ENCODE measurements around the gene CNNM3.
"Not testable (repeated sequence)": the region's sequence is repeated elsewhere in the genome, so short reads cannot be mapped to it uniquely, and the experiment has no call there.

The CNNM3 gene

DNA sequence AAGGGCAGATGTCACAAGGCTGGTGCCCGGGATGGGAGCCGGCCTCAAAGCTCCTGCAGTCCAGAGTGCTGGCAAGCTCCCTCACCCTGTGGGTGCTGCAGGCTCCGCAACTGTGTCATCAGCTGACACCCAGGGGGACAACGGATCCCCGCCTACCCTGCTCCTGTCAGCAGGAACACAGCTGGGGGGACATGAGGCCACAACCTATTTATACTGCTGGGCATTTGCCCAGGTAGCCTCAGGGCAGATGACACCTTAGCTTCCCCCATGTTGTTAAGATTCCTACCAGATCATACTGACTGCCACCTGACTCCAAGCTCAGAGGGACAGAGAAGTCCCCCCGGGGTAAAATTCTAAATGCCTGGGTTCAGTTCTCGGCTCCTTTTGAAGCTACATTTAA lies 26.5 kb downstream of the CNNM3 start:
- DNase-seq, result no peak

DNA sequence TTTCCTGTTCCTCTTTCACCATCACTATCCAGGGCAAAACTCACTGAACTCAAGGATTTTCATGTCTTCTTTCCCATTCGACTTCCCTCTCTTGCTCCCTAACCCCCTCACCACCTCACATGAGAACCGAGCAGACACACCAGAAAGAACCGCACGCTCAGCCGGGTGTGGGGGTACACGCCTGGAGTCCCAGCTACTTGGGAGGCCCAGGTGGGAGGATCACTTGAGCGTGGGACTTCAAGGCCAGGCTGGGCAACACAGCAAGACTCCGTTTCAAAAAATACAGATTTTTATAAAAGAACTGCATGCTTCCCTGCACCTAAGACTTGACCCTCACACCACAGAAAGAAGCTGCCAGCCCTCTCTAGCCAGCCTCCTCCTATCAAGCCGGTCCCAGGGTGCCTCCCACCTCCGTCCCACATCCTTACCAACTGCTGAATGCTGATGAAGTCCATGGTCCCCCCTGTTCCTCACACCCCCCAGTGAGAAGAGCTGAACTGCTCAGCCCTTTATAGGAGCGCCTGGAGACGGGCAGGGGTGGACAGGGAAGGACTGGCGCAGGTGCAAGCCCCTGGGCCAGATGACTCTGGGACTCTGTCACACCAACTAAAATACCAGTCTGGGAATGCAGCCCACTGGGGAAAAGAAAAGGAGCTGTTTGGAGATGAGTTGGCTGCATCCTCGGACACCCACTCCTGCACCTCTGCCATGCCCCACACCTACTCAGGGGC lies 27.6 kb downstream of the CNNM3 start, which contains the start of gene ANKRD23:
TSS of gene ANKRD23 (minus strand) at position 484 of the 731 bp plus-strand sequence. CDS start at position 455, 29 bp downstream.
- DNase-seq, result no peak

DNA sequence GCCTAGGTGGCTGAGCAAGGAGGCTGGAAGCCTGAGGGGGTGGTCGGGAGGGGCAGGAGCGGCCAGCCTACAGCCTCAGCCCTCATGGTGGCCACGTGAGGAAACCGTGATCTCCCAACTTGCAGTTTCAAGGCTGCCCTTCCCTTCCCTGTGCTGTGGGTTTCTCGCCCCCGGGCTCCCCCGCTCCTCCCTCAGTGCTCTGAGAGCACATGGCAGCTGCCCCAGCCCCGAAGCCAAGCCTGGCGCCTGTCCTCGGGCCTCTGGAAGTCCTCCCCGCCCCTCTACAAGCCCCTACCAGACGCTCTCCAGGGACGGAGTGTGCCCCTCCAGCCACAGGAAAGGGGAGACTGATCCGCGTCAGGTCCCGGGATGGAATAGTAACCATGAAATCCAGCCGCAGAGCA lies 28.3 kb downstream of the CNNM3 start:
- DNase-seq, result no peak

DNA sequence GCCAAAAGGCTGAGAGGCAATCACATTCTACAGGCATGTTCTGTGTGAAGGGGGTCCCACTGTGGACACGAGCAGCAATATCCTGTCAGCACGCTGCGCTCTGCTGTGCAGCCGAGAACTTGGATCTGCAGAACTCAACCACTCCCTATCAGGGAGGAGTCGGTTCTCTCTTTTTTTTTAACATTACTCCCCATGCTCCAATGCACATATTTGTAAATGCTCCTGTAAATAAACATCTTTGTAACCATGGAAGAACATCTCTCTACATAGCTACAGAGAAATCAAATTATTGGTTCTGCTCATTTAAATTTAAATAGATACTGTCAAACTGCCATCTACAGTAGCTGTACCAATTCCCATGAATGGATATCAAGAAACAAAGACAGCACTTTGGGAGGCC lies 30.8 kb downstream of the CNNM3 start:
- DNase-seq, result no peak

DNA sequence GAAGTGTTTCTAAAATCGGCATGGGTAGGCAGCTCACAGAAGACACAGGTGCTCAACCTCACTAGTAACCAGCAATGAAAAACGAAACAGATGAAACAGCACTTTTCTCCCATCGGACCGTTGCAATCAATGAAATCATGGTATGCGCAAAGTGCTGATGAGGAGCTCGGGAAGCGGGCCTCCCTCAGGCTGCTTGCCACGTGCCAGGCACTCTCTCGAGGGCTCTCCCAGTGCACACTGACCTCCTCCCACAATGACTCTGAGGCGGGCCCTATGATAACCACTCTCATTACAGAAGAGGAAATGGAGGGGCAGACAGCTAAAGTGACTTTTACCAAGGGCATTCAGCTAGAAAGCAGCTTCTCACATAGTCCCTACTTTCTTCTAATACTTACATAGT lies 31.5 kb downstream of the CNNM3 start:
- no peak for DNase-seq

DNA sequence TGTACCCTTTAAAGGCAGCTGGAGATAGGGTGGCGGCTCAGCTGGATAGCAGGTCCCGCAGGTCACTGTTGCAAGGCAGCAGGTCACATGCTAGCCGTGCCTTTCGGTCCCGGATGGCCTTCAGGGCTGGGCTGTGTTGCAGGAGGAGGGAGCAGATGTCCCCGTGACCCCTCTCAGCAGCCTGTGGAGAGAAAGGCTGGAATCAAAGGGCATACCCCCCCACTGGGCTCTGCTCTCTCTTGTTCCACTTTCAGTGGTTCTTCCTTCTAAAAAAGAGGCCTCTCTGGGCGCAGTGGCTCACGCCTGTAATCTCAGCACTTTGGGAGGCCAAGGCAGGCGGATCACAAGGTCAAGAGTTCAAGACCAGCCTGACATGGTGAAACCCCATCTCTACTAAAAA lies 32.2 kb downstream of the CNNM3 start:
- no peak for DNase-seq

DNA sequence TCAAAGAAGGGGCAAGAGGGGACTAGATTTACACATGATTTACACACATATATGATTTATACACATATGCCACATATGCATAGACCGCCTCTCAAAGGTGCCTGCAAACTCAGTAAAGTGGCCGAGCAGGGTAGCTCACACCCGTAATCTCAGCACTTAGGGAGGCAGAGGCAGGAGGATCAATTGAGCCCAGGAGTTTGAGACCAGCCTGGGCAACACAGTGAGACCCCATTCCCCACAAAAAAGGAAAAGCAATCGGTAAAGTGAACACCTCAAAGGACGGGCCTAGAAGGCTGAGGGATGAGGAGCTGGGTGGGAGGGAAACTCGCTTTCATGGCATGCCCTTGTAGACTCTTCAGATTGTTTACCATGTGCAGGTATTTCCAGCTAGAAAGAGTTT lies 36.6 kb downstream of the CNNM3 start:
- no peak for DNase-seq

DNA sequence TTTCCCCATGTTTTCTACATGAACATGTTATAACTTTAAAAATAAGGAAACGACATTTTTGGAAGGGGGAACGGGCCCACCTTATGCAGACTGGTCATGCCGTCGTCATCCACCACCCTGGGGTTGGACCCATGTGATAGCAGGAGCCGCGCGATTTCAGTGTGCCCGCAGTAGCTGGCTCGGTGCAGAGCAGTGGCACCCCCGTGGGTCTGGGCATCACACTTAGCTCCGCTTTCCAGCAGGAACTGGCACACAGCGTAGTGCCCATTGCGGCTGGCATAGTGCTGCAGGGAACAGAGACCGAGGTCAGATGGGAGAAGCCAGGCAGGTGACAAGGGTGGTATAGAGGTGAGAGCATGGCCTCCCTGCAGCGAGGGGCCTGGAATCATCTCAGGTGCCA lies 37.3 kb downstream of the CNNM3 start:
- DNase-seq, result no peak

DNA sequence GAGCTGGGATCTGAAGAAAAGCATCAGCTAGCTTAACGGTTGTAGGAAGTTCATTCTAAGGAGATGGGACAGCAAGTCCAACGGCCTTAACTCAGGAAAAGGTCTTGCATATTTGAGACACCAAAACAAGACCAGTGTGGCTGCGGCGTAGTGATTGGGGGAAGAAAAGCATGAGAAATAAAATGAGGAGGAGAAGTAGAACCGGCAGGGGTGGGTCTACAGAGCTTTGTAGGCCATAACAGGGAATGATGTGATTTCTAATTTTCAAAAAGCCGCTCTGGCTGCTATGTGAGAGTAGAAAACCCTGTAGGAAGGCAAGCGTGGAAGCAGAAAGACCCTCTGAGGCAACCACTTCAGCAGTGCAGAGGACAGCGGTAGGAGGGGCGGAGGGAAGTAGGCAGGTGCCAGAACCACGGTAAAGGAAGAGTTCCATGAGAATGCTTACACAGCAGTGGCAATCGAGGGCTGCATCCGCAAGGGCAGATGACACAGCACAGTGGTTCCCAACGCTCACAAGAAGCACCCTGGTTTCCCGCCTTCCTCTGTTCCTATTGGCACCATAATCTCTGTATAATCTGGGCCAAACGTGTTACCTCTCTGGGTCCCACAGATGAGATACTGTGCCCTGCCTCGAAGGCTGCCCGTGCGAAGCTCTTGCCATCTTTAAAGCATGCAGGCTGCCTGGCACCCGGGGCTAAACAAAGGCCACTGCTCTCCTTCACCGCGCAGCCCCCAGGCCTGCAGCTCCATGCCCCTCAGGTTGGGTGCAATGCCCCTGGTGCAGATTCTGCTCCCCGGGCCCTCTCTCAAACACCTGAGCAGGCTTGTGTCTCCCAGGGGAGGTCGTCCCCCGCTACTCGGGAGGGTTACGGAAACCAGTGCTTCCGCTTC lies 41.0 kb downstream of the CNNM3 start:
- no peak for DNase-seq

DNA sequence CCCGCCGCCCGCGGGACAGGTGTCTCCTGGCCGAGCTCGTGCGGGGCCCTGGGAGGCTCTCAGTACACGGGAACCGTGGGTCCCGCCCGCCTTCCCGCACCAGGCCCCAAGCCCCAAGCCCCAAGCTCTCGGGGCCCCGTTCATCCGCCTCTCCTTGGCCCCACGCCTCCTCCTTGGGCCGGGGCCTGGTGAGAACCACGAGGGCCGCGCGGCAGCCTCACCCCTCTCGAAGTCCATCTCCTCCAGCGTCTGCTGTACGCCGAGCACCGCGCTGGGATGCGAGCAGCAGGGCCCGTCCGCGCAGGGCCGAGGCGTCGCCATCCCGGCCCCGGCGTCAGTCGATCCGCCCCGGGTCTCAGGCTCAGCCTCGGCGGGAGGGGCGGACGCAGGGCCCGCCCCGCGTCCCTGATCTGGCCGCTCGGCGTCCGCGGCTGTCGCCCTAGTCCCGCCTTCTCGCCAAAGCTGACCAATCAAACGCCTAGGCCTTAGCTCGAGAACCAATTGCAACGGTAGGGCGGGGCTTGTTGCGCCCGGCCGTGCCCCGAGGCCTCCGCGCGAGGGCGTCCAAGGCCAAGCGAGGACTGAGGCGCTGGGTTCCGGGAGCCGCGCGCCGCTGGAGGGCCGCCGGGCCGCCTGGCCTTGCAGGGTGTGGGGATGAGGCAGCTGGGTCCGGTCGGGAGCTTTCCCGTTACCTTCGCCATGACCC lies 41.8 kb downstream of the CNNM3 start, which contains the start of gene ANKRD39:
TSS of gene ANKRD39 (minus strand) at position 350 of the 706 bp plus-strand sequence. CDS start at position 321, 29 bp downstream.
- peak; percentile 97 for DNase-seq

DNA sequence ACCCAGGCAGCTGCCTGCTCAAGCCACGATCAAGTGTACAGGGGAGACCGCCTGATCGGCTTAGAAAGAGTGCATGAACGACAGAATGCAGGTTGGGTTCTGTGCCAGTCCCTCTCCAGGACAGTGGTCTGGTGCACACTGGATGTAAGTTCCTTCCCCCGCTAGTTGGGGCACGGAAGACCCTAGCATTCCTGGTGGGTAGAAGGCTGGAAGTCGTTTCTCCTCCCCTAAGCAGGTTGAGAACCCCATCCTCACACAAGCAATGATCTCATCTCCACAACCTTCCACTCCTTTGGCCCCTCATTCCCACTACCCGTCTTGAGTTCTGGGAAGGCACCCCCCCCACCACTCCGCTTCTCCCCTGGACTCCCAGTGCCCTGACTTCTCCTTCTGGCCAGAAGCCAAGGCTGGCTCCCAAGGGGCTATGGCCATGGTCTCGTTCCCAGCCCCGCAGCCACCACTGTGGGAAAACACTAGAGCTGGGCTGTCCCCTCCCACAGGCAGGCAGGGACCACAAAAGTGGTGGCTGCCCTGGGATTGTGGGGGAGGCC lies 43.1 kb downstream of the CNNM3 start:
- DNase-seq, result no peak

DNA sequence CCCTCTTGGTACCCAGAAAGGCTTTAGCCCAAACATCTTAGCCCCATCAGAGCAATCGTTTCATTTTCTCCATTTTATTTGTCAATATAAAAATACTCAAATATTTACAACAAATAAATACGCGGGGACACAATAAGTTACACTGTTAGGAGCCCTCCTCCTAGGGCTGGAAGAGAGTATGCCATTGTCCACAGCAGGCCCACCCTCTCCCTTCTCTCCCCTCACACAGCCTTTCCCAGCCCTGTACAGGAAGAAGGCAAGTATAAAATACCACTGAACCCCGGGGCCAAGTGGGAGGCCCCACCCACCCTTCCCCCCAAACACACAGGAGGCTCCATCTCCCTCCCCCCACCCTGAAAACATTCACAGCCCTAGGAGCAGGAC lies 43.6 kb downstream of the CNNM3 start:
- no peak for DNase-seq

DNA sequence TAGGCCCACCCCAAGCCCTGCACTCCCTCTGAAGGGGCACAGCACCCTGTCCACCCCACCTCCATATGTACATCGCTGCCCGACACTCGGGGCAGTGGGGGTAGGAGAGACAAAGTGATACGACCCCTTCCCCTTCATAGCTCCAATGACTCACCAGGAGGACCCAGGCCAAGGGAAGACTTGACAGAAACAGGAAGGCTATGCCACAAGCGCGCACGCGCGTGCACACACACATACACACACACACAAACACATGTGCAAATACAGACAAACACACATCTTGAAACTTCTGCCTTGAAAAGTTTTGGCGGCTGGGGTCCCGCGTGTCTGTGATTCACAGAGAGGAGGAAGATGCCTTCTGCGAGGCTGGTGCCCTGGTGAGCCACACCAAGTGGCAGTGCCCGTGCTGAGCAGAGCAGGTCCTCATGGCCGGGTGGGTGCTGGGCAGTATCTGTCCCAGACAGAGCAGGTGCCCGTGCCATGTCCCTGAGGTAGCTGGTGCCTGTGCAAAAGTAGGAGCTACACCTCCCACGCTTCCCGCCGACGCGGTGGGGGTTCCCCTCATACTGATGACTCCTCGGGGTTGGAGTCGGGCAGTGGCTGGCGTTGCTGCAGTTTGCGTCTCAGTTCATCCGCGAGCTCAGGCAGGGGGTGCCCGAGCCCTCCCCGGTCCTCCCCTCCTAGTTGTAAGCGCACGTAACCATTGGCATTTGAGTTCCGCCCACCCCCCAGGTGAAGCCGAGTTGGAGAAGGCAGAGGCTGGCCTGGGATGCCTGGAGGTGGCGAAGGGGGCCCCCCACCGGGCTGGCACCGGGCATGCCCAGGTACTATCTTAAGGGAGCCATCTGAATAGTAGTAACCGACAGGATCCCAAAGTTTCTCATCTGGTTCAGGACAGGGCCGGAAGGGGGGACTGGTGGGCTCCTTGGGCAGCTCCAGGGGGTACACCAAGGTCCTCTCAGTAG lies 44.3 kb downstream of the CNNM3 start:
- no peak for DNase-seq

DNA sequence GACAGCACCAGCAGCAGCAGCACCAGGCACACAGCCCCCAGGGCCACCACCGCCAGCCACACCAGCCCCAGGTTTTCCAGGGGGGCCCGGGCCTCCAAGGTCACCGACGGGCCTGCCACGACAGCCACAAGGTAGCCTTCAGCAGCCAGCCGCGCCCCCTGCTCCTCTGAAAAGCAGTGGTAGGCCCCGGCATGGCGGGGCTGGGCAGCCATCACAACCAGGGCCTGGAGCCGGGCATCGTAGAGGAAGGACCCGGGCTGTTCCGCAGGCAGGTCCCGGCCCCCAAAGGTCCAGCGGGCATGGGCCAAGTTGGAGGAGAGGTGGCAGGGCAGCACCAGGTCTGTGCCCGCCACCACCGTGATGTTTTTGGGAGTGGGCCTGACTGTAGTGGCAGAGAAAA lies 45.0 kb downstream of the CNNM3 start:
- no peak for DNase-seq

DNA sequence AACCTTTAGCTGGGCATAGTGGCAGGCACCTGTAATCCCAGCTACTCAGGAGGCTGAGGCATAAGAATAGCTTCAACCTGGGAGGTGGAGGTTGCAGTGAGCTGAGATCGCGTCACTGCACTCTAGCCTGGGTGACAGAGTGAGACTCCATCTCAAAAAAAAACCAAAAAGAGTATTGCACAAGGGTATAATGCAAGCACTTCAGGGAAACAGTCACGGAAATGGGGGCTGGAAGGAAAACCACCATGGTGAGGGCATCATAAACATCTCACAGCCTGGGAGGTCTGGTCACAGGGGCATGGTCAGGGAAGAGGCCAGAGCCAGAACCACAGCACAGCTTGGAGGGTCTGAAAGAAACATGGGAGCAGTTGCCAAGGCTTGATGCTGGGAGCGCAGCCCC lies 47.0 kb downstream of the CNNM3 start:
- not testable (repeated sequence) for DNase-seq

DNA sequence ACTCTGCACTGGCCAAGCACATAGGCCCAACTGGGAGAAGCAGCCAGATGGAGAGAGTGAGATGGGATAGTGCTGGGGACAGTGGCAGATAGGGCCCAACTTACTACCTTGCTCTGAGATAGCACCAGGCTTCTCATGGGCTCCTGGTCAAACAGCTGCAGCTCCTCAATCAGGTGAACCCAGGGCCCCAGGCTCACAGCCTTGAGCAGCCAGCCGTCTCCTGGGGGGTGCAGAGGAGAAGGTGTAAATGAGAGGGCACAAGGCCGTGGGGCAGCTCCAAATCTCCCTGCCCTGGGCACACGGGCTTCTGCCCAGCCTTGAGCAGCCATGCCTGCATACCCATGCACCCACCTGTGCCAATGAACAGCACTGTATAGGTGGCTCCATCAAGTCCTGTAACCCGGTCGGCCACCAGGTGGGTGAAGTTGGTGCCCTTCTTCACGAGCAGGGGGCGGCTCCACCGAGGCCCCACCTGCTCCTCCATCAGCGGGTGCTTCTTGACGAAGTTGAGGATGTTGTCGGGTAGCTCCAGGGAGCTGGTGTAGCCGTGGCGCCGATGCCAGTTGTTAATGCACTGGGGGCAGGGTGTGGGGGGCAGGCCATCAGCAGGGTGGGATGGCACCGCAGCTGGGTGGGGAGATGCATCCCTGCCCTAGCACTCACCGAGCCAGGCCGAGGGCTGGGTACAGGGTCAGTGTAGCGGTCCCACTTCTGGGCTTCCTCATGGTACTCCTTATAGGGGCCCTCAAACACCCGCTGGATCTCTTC lies 47.7 kb downstream of the CNNM3 start:
- no peak for DNase-seq

DNA sequence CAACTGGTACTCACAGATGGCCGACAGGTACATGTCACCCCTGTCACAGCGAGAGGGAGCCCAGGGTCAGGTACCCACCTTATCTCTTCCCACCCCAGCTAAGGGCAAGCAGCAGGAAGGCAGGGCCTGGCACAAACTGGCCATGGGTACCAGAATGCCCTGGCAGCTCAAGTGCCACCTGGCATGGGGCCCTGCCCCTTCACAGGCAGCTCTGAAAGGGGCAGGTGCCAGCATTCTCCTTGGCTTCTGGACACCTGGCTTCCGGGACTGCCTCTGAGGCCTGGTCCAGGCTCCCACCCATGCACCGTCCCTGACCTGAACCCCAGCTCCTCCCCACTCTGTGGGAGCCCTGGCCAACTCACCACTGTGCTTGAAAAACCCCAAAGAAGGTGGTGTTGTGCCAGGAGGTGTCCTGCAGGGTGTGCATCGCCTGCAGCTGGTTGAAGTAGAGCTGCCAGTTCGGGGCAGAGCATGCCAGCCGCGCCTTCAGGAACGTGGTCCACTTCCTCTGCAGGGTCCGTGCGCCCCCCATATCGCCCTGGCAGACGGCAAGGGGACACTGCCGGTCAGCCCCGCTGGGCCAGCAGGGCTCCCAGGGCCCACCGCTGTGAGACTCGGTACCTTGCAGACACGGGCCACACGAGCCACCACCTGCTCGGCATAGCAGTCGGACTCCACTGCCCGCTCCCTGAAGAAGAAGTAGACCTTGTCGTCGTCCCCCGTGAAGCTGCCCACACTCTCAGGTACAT lies 48.4 kb downstream of the CNNM3 start:
- DNase-seq, result no peak

DNA sequence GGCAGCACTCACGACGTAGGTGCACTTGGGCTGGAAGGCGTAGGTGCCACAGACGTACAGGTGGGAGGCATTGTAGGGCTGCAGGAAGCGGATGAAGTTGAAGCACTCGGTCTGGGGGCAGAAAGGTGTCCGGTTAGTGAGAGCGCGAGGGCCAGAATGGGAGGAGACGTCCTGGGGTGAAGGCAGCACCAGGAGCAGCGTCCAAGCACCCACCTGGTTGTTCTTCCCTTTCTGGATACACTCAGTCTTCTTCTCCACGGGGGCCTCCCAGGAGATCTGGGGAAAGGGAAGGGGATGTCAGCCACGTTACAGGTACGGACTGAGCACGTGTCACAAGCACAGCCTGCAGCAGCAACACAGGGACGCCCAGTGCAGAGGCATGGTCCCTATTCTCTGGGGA lies 49.6 kb downstream of the CNNM3 start:
- DNase-seq, result no peak

DNA sequence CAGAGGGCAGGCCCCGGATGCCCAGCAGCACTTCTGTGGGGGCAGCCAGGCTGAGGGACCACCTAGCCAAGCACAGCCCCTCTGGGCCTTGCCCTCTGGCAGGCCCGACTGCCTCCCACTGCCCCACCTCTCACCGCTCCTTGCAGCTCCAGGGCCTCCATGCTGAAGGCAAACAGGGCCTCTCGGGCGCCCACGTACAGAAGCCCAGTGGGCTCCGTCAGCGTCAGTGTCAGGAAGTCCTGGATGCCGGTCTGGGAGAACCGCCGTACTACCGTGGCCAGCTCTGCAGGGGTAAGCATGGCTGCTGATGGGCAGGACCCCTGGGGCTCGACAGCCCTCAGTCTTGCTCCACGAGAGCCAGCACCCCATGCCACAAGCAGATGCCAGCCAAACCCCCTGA lies 50.1 kb downstream of the CNNM3 start:
- no peak for DNase-seq

DNA sequence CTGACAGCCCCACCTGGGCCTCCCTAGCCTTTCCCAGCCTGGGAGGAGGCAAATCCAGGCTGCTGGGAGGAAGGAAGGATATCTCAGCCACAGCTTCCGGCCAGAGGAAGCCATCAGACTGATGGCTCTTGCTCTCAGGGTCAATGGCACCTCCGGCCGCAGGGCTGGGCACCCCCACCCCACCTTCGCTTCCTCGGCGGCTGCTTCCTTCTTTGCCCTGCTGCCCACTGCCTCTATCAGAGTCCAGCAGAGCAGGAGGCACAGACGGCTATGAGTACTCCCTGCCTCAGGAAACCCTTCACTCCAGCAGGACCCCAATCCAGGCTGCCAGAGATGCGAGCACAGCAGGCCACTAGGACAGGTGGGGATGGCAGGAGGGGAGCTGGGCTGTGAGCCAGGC lies 50.5 kb downstream of the CNNM3 start:
- no peak for DNase-seq

All from CD4-positive, alpha-beta T cell treated with Interferon gamma for 1 hour (primary cell).